Panc1 (cell line): ENCODE data around the gene PLCH2.

Experiments used
- CTCF ChIP-seq: fragments of 450-650 bp; IDR thresholded peaks from 2 replicates; pipeline ENCODE4 v1.5.1; 2017; ENCODE audit warnings: mild to moderate bottlenecking
- POLR2AphosphoS5 ChIP-seq: IDR thresholded peaks from 2 replicates; pipeline ENCODE4 v1.6.1; 2012; ENCODE audit warnings: mild to moderate bottlenecking, low read depth, low read length, moderate library complexity
- REST ChIP-seq, 2 experiments: IDR thresholded peaks; 2 replicates each; pipeline ENCODE4 v1.6.1; 2011 to 2012; ENCODE audit warnings: low read depth in 2 of 2, control low read depth in 1 of 2, low read length in 1 of 2, mild to moderate bottlenecking in 1 of 2, moderate library complexity in 1 of 2; ENCODE audit not compliant: insufficient read depth in 1 of 2
- TCF7L2 ChIP-seq: IDR thresholded peaks from 2 replicates; pipeline ENCODE4 v1.6.1; 2011; ENCODE audit warnings: mild to moderate bottlenecking, low read depth, low read length, inconsistent platforms

GRCh38 chr1:2534687-2535441, 58.8 kb downstream of the PLCH2 start:
- TF ChIP-seq CTCF, result no peak
- TF ChIP-seq TCF7L2, result no peak
- no peak for TF ChIP-seq POLR2AphosphoS5
- TF ChIP-seq REST (IDR thresholded peaks at IDR 0.05; ENCODE audit: insufficient read depth in 1 of 2, low read depth in 2 of 2, low read length in 1 of 2), result no peak
